ENCODE results near the gene NT5DC2. TPM values are rescaled to one million over a fixed set of nuclear protein-coding genes. Genes with fewer than 3 reads are reported as not detected.

NT5DC2 gene
- total and polyA plus RNA-seq, 10 of the 15 experiments (the other 5 are each of a cell fraction or from before 2014, with no cell fraction given) = 21.6 to 135 (median 66.8) TPM

- Histone ChIP-seq H3K9ac (ENCODE audit: control insufficient read depth, insufficient read depth, low read length) (no peak overlapping the region), H3K27me3 (replicated peaks in 1 of 2; ENCODE audit: control insufficient read depth in 2 of 2, insufficient read depth in 2 of 2, low read length in 1 of 2) (no peaks in the 10 kb centered on the region), H3K4me1 (ENCODE audit: control insufficient read depth, insufficient read depth, low read length) (no peaks in the 10 kb centered on the region), H3K36me3 (ENCODE audit: control insufficient read depth in 2 of 2, insufficient read depth in 2 of 2, low read length in 1 of 2) (peaks cover 18 to 31% of the 10 kb centered on the region in 2 experiments), H3K27ac (ENCODE audit: control insufficient read depth, insufficient read depth) (no peak overlapping the region), H4K20me1 (ENCODE audit: control insufficient read depth, insufficient read depth) (no peaks in the 10 kb centered on the region), H3K79me2 (ENCODE audit: control insufficient read depth, insufficient read depth, low read length) (no peaks in the 10 kb centered on the region), H3K4me3 (no peak overlapping the region), H2AFZ (ENCODE audit: control insufficient read depth, low read depth, low read length) (no peak overlapping the region), H3K4me2 (ENCODE audit: control insufficient read depth, insufficient read depth) (no peak overlapping the region), H3K9me3 (replicated peaks; ENCODE audit: control insufficient read depth, insufficient read depth, low read length) (no peaks in the 10 kb centered on the region)
- no peak for DNase-seq (ENCODE audit: low read depth, low spot score)
- no peak for ATAC-seq
- intact Hi-C loops (cut with micrococcal nuclease; ENCODE audit: unreplicated experiment) (no loop called here), in situ Hi-C loops (cut with MboI) (no loop called here)
- no peak for FAIRE-seq
- ChIA-PET POLR2A (no interaction called here), SMC1A (ENCODE audit: uncharacterized antibody, unreplicated experiment) (no interaction called here), RAD21 (ENCODE audit: unreplicated experiment) (no interaction called here), CTCF (no interaction called here)
- BruUV-seq (replicated peaks) = no TSS peak
- TF ChIP-seq NR2C1 (IDR thresholded peaks at IDR 0.05) = no peak
- no peak for TF ChIP-seq ETV6 (conservative IDR thresholded peaks at IDR 0.05 in 1 of 2, IDR thresholded peaks at IDR 0.05 in 1 of 2; ENCODE audit: borderline replicate concordance in 1 of 2, low read depth in 1 of 2)
- TF ChIP-seq, protein P1, sequence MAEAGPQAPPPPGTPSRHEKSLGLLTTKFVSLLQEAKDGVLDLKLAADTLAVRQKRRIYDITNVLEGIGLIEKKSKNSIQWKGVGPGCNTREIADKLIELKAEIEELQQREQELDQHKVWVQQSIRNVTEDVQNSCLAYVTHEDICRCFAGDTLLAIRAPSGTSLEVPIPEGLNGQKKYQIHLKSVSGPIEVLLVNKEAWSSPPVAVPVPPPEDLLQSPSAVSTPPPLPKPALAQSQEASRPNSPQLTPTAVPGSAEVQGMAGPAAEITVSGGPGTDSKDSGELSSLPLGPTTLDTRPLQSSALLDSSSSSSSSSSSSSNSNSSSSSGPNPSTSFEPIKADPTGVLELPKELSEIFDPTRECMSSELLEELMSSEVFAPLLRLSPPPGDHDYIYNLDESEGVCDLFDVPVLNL (IDR thresholded peaks at IDR 0.05; ENCODE audit: low read depth, low read length) = no peak
- TF ChIP-seq IKZF2 (IDR thresholded peaks at IDR 0.05) = no peak
- TF ChIP-seq HDGF (IDR thresholded peaks at IDR 0.05) = no peak
- no peak for TF ChIP-seq CBFB (IDR thresholded peaks at IDR 0.05; ENCODE audit: low read depth)
- TF ChIP-seq DPF2 (IDR thresholded peaks at IDR 0.05) = no peak
- TF ChIP-seq PRDM15 (CRISPR knock-in tag; IDR thresholded peaks at IDR 0.05) = no peak
- WGBS (ENCODE audit: insufficient coverage, insufficient replicate concordance, low lambda C conversion rate, missing lambda C conversion rate) = 89% methylated on average over 10 of the region's 10 CpGs
Measured at GRCh38 chr3:52484680-52485461, 48.8 kb downstream of the NT5DC2 start.
